ENCODE data around the gene HECTD2. TPM values are rescaled to one million over a fixed set of nuclear protein-coding genes. Genes with fewer than 3 reads are reported as not detected.
"Not testable (repeated sequence)": the region's sequence is repeated elsewhere in the genome, so short reads cannot be mapped to it uniquely, and the experiment has no call there.

Gene HECTD2
- 7.2 and 10.4 TPM in 2 replicates for total RNA-seq

- H3K36me3 ChIP-seq (ENCODE audit: control insufficient read depth, insufficient read depth, low read length) = no peaks in the 10 kb centered on the region
- no peaks in the 10 kb centered on the region for H3K27me3 ChIP-seq (ENCODE audit: control insufficient read depth, insufficient read depth, low read length)
- peak within 1 kb of the TSS; percentile 87 for H3K4me3 ChIP-seq (ENCODE audit: low read depth, low read length)
- no peak for DNase-seq (ENCODE audit: low read depth)
- TF ChIP-seq, protein P1, sequence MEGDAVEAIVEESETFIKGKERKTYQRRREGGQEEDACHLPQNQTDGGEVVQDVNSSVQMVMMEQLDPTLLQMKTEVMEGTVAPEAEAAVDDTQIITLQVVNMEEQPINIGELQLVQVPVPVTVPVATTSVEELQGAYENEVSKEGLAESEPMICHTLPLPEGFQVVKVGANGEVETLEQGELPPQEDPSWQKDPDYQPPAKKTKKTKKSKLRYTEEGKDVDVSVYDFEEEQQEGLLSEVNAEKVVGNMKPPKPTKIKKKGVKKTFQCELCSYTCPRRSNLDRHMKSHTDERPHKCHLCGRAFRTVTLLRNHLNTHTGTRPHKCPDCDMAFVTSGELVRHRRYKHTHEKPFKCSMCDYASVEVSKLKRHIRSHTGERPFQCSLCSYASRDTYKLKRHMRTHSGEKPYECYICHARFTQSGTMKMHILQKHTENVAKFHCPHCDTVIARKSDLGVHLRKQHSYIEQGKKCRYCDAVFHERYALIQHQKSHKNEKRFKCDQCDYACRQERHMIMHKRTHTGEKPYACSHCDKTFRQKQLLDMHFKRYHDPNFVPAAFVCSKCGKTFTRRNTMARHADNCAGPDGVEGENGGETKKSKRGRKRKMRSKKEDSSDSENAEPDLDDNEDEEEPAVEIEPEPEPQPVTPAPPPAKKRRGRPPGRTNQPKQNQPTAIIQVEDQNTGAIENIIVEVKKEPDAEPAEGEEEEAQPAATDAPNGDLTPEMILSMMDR (IDR thresholded peaks at IDR 0.05; ENCODE audit: insufficient read depth, low read length, poor library complexity, severe bottlenecking) = no peak
Observed at GRCh38 chr10:91409869-91410637, at the start of gene HECTD2. Gene HECTD2, plus strand, starts transcription at chr10:91410344. Its CDS starts 95 bp downstream, at chr10:91410439.

GRCh38 chr10:91360461-91360860 is 49.7 kb upstream of the HECTD2 start:
- H3K36me3 ChIP-seq (ENCODE audit: control insufficient read depth, insufficient read depth, low read length) = no peaks in the 10 kb centered on the region
- DNase-seq (ENCODE audit: low read depth) = no peak
- TF ChIP-seq, protein P1 (IDR thresholded peaks at IDR 0.05; ENCODE audit: insufficient read depth, low read length, poor library complexity, severe bottlenecking) = no peak
- peaks cover 2% of the 10 kb centered on the region for H3K27me3 ChIP-seq (ENCODE audit: control insufficient read depth, insufficient read depth, low read length)
- H3K4me3 ChIP-seq (ENCODE audit: low read depth, low read length) = no peak overlapping the region

DNA sequence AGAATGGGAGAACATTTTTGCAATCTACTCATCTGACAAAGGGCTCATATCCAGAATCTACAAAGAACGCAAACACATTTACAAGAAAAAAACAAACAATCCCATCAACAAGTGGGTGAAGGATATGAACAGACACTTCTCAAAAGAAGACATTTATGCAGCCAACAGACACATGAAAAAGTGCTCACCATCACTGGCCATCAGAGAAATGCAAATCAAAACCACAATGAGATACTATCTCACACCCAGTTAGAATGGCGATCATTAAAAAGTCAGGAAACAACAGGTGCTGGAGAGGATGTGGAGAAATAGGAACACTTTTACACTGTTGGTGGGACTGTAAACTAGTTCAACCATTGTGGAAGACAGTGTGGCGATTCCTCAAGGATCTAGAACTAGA is 44.6 kb upstream of the HECTD2 start:
- not testable (repeated sequence) for DNase-seq (ENCODE audit: low read depth); H3K4me3 ChIP-seq (ENCODE audit: low read depth, low read length); H3K36me3 ChIP-seq (ENCODE audit: control insufficient read depth, insufficient read depth, low read length); H3K27me3 ChIP-seq (ENCODE audit: control insufficient read depth, insufficient read depth, low read length)

- no peak for DNase-seq (ENCODE audit: low read depth)
- TF ChIP-seq, protein P1 (IDR thresholded peaks at IDR 0.05; ENCODE audit: insufficient read depth, low read length, poor library complexity, severe bottlenecking) = no peak
- no peak overlapping the region for H3K4me3 ChIP-seq (ENCODE audit: low read depth, low read length)
- no peaks in the 10 kb centered on the region for H3K27me3 ChIP-seq (ENCODE audit: control insufficient read depth, insufficient read depth, low read length)
- H3K36me3 ChIP-seq (ENCODE audit: control insufficient read depth, insufficient read depth, low read length) = no peaks in the 10 kb centered on the region
Observed at GRCh38 chr10:91366704-91367103, 43.4 kb upstream of the HECTD2 start.

DNA sequence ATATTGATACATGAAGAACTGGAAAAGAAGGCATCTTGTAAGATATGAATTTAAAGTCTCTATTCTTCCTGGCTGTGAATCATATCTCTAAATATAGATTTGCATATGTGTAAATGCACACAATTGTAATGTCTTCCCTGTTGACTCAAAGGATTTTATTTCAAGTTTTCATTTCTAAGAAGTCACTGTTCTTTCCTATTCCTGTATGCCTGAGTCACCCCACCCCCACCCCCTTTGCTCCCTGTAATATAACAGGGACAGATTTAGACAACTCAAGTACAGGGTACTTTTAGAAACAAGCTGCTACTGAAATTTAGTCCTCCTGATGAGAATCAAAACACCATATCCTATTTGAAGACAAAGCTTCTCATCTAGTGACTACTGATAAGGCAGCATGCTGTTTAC is 43.0 kb upstream of the HECTD2 start:
- H3K27me3 ChIP-seq (ENCODE audit: control insufficient read depth, insufficient read depth, low read length) = no peaks in the 10 kb centered on the region
- TF ChIP-seq, protein P1 (IDR thresholded peaks at IDR 0.05; ENCODE audit: insufficient read depth, low read length, poor library complexity, severe bottlenecking) = no peak
- H3K36me3 ChIP-seq (ENCODE audit: control insufficient read depth, insufficient read depth, low read length) = no peaks in the 10 kb centered on the region
- no peak overlapping the region for H3K4me3 ChIP-seq (ENCODE audit: low read depth, low read length)
- DNase-seq (ENCODE audit: low read depth) = no peak

- TF ChIP-seq, protein P1 (IDR thresholded peaks at IDR 0.05; ENCODE audit: insufficient read depth, low read length, poor library complexity, severe bottlenecking) = no peak
- Histone ChIP-seq H3K4me3 (ENCODE audit: low read depth, low read length) (no peak overlapping the region), H3K27me3 (ENCODE audit: control insufficient read depth, insufficient read depth, low read length) (no peaks in the 10 kb centered on the region), H3K36me3 (ENCODE audit: control insufficient read depth, insufficient read depth, low read length) (no peaks in the 10 kb centered on the region)
- no peak for DNase-seq (ENCODE audit: low read depth)
Observed at GRCh38 chr10:91367558-91367957, 42.6 kb upstream of the HECTD2 start.

All from kidney epithelial cell (primary cell).